Posterior vena cava (tissue), 2 donors: Measurements from ENCODE around the gene PRRG2. TPM values are rescaled to one million over a fixed set of nuclear protein-coding genes. Genes with fewer than 3 reads are reported as not detected.

Source experiments
- DNase-seq: peaks from one replicate; pipeline ENCODE4 v3.0.0-alpha.2; 2020; ENCODE audit warnings: low spot score
- intact Hi-C, 2 donors: fragments of 100-400 bp; cut with DNase I; formaldehyde crosslinking; loops; one replicate each; pipeline versions ENCODE4 v1.14.1 to v1.14.2; 2022 to 2023
- total RNA-seq, 2 donors: library from RNA; stranded (reverse); fragmentation: NEBNext Ultra II Directional; extraction: Animal tissue kit (Norgen Biotek cat#: 25700); gene quantifications; one replicate each; pipeline ENCODE4 v1.2.1, GENCODE V29; 2021
- donor health status: DM: yes; HTN: yes; CAD: no.
- donor health status: DM: yes; HTN: yes; CAD: no.

Gene PRRG2
- total RNA-seq, 2 donors from 2014 or later: 0.46 to 0.52 TPM

DNA sequence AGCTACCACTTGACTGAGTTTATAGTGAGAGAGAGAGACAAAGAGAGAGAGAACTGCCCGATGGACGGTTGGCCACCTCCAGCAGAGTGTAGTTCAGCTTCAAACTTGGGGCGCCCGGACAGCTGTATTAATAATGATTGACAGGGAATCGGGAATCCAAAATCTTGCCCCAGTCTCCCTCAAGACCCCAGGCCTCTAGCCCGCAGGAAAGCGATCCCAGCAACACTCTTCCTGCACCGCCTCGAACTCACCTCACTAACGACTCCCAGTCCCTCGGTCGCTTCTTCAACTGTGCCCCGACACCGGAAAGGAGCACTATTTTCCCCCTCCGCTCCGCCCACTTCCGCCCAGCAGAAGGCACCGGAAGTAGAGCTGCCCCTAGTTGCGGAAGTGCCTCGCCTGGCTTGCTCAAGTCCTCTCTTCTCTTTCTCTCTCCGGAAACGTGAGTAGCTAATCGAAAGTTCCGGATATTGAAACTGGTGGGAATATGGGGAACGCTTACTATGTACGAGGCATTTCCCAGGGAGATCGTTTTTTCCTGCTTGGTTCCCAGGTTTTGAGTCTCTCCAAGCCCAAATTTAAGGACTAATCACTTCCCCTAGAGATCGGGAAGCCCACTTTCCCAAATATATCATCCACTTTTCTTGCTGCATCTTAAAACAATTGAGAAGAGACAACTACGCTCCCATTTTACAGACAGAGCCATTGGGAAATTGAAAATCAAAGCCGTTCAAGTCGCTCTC is 681 bp upstream of the PRRG2 start, which contains the start of gene NOSIP:
Gene NOSIP (minus strand): TSS at position 293 of the 743 bp plus-strand sequence. CDS start 19,865 bp downstream, outside the sequence.
- peak; percentile 98 for DNase-seq
- intact Hi-C loops: no loop called here

DNA sequence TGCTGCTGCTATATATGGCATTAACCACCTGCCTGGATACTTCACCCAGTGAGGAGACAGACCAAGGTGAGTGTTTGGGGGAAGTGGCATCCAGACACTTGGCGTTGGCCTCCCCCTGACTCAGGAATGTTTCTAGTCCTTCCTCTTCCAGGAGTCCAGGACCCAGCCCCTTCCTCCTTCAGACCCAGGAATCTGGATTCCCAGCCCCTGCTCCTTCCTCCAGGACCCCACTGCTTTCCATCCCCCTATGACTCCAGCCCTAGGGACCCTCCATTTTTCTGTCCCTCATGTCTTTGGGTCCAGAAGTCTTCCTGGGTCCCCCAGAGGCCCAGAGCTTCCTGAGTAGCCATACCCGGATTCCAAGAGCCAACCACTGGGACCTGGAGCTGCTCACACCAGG is 2.1 kb downstream of the PRRG2 start:
- intact Hi-C loops: loop anchor here in 1 of 2 donors (1.0 kb wide), 1 partner anchor 41 kb away; no protein-coding TSS in a partner anchor
- no peak for DNase-seq

DNA sequence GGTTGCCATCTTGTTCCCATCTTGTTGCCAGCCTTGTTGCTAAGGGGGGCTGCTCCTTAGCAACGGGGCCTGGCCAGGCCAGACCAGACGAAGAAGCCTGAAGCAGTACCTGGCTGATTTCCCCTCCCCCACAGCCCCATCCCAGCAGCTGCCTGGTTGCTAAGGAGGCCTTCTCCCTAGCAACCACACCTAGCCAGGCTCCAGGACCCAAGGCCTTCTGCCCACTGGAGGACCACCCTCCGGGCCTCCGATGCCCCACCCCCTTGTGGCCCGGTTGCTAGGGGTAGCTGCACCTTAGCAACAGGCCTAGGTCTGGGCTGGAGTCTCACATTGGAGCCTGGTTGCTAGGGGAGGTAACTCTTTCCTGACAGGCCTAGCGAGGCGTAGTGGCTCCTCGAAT is 3.9 kb downstream of the PRRG2 start:
- DNase-seq: no peak
- intact Hi-C loops: loop anchor here in 1 of 2 donors (5.0 kb wide), 1 partner anchor 87 kb away; no protein-coding TSS in a partner anchor

DNA sequence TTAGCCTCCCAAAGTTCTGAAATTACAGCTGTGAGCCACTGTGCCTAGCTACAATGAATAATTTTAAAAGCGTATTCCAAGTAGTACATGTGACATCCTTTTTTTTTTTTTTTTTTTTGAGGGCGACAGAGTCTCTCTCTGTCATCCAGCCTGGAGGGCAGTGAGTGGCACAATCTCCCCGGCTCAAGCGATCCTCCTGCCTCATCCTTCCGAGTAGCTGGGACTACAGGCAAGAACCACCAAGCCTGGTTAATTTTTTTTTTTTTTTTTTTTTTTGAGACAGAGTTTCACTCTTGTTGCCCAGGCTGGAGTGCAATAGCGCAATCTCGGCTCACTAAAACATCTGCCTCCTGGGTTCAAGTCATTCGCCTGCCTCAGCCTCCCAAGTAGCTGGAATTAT is 6.1 kb downstream of the PRRG2 start:
- intact Hi-C loops: loop anchor here in 1 of 2 donors (5.0 kb wide), 1 partner anchor 85 kb away; no protein-coding TSS in a partner anchor
- DNase-seq: no peak

DNA sequence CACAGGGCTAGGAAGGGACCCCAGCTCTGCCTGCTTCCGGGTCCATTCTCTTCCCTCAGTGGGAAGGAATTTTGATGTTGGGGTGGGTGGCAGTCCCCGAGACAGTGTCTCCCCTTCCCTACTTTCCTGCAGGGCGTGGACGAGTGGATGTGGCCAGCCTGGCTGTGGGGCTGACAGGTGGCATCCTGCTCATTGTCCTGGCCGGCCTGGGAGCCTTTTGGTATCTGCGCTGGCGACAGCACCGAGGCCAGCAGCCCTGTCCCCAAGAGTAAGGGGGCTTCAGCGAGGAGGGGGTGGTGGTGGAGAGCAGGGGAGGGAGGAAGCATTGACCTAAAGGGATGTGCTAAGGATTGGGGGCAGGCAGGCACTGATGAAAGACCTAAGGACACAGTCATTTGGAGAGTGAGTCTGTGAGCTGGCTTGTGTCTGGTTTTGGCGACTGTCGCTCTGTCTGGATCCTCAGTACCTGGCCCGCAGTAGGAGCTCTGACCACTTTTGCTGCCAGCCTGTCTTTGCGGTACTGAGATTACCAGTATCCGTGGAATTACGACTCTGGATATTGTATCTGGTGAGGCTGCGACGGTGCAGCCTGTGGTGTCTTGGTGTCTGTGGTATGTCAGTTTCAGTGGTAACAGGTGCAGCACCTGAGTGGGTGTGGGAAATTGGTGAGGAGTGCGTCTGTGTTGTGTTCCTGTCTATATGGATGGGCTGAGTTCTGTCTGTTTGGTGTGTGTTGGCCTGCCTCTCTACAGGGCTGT is 7.4 kb downstream of the PRRG2 start:
- DNase-seq: no peak
- intact Hi-C loops: loop anchor here in 1 of 2 donors (5.0 kb wide), 1 partner anchor 84 kb away; no protein-coding TSS in a partner anchor

DNA sequence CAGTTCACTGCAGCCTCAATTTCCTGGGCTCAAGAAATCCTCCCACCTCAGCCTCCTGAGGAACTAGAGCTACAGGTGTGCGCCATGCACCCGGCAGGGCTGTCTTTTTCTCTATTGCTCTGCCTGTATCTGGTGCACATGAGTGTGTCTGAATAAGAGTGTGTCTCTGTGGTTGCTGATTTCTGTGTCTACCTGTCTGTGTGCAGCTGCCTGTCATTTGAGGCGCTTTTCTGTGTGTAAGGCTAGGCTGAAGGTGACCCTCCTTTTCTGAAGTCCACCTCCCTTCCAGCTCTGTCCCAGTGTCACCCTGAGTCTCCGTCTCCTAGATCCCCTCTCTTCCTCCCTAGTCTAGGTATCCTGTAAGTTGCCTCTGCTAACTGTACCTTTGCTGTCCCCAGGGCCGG is 8.4 kb downstream of the PRRG2 start:
- DNase-seq: no peak
- intact Hi-C loops: loop anchor here in 1 of 2 donors (5.0 kb wide), 1 partner anchor 83 kb away; no protein-coding TSS in a partner anchor

DNA sequence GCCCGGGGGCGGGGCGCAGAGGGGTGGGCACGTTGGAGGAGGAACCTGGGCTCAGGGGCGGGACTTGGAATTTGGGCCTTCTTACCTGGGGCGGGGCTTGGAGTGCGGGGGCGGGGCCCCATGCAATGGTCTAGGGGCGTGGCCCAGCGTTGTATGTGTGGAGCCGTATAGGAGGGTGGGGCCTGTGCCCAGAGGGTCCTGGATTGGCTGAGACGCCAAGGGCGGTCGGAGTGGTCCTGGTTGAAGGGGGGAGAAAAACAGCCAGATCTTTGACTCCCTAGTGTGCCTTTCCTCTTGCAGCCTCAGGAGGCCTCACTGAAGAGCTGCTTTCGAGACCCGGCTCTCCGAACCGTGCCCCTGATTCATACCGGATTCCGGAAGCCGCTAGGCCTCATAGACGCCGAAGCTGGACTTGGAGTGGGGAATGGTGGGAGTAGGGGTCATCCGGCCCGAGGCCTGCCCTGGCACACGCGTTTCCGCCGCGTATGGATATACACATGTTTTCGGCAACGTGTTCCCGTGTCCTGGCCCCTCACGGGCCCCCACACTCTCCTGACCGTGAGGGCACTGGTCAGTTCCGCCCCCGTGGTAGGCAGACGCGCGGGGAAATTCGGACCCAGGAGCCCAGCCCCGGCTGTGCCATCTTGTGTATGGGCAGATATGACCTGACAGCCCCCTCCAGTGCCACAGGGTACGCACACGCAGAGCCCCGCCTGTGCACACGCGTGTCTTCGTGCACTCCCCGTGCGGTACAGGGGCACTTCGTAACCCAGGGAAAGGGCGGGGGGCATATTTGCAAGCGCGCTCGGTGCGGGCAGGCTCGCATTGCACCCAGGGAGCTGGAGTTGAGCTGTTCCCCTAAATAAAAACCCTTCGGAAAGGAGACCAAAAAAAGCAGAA is 9.2 kb downstream of the PRRG2 start:
- peak; percentile 98 for DNase-seq
- intact Hi-C loops: loop anchor here (5.0 kb wide), 1 partner anchor 47 kb away; no protein-coding TSS in a partner anchor

DNA sequence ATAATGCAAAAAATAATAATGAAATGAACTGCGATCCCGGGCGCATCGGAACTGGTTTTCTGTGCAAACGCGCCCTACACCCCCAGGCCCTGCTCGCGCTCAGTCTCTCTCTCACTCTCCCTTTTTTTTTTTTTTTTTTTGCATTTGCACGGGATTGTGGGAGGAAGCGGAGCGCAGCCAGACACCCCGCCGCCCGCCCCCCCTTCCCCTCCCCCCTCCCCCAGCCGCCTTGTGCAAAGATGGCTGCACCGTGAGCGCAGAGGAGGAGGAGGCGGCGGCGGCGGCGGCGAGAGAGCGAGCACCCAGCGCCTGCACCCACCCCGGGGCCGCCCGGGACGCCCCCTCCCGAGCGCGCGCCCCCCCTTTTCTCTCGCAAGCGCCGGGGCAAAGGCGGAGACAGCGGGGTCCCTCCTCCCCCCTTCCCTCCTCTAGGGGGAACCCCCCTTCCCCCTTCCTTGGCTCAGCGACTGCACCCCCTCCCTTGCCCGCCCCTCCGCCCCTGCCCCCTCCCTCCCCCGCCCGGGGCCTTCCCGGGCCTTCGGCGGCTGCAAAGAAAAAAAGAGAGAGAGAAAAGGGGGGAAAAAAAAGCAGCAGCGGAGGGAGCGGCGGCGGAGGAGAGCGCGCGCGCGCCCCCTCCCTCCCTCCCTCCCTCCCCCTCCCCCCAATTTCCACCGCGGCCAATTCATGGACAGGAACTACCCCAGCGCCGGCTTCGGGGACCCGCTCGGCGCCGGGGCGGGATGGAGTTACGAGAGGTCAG is 10.0 kb downstream of the PRRG2 start, which contains the start of gene PRR12:
Gene PRR12 (plus strand): TSS at position 212 of the 760 bp plus-strand sequence. CDS start 473 bp downstream, at position 685.
- no peak for DNase-seq
- intact Hi-C loops: loop anchor here (5.0 kb wide), 1 partner anchor 46 kb away; no protein-coding TSS in a partner anchor

DNA sequence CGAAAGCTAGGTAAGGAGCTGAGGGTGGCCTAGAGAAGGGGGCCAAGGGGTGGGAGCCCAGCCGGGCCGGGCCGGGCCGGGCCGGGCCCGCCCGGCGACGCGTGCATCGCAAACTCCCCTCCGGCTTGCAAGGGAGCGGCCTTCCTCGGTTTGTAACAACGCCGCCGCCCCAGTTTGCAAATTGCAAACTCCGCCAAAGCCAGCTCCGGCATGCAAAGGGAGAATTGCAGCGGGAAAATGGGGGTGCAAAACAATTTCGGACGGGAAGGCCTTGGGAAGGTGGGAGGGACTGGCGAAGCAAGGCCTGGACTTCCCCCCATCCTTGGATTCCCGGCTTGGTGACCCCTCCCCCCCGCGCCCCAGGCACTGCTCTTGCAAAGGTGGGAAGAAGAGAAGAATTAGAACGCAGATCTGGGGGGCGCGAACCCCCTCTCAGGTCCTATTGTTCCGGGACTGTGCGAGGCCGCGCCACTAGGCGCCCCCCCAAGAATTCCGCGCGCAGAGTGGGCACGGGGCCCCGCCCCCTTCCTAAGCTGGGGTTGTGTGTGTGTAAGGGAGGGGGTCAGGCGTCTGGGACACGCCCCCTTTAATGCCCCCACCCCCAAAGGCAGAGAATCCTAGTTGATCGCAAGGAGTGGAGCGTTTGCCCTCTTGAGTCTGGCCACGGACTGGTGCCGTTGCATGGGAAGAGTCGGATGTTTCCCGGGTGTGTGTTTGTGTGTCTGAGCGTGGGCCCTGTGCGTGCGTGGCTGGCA is 10.8 kb downstream of the PRRG2 start:
- intact Hi-C loops: loop anchor here (5.0 kb wide), 1 partner anchor 45 kb away; no protein-coding TSS in a partner anchor
- DNase-seq: no peak

DNA sequence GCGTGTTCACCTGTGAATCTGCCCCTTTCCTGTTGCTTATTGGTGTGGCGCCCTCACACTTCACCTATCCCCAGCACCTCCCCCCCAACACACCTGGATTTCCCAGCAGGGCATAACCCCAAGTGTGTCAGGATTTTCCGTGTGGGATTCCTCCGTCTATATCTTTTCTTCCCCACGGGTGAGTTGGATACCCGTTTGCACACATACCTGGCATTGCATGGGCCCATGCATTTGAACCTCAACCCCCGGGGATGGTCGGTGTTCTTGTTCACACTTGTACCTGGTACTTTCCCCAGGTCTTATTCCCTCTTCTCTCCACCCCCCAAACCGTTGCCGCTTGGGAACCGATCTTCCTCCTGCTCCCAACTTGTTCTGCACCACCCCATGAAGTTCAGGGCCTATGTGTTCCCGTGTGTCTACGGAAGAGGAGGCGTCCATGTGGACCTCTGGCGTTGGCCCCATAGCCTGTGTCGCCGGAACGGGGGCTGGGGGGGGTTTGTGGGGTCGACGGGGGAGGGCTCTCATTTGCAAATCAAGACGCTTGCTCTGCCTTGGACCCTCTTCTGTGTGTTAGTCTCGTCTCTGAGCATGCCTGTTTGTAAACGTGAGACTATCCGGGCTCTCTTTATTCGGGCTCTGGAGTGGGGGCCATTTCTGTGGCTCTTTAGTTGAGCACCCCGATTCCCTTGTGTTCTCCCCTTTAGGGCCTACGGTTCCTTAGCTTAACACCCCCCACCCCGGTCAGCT is 11.5 kb downstream of the PRRG2 start:
- intact Hi-C loops: loop anchor here (5.0 kb wide), 1 partner anchor 45 kb away; no protein-coding TSS in a partner anchor
- no peak for DNase-seq

DNA sequence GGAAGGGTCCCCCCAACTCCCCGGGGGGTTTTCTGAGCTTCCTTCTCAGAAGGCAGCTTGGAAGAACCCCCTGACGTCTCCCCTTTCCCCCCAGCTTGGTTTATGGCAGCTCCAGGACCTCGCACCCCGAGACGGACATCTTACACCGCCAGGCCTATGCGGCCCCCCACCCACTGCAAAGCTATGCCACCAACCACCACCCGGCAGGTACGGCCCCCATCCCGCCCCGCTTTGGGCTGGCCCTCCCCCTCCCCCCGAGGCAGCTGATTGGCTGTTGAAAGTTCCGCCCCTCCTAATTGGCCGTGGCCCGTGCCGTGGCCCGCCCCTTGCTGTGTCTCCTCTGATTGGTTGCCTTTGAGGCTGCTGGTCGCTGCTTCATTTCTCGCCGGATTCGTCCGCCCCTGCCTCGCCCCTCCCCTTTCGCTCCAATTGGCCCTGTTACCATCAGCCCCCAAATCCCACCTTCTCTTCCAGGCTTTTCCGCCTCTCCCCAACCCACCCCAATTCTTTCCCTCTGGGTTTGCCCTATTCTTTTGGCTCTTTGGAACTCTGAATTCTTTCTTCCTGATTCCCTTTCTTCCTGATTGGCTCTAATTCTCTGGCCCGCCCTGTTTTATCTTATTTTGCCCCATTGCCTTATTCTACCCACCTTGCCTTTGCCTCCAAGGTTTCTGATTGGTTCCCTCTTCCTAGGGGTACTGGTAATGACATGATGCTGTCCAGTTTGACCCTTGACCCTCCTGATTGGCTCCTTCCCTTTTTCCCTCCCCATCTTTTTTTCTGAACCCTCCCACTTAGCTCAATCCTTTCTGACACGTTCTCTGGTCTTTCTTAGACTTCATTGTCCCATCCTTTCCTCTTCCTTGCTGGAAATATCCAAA is 12.4 kb downstream of the PRRG2 start:
- intact Hi-C loops: loop anchor here (5.0 kb wide), 1 partner anchor 44 kb away; no protein-coding TSS in a partner anchor
- DNase-seq: peak; percentile 98

DNA sequence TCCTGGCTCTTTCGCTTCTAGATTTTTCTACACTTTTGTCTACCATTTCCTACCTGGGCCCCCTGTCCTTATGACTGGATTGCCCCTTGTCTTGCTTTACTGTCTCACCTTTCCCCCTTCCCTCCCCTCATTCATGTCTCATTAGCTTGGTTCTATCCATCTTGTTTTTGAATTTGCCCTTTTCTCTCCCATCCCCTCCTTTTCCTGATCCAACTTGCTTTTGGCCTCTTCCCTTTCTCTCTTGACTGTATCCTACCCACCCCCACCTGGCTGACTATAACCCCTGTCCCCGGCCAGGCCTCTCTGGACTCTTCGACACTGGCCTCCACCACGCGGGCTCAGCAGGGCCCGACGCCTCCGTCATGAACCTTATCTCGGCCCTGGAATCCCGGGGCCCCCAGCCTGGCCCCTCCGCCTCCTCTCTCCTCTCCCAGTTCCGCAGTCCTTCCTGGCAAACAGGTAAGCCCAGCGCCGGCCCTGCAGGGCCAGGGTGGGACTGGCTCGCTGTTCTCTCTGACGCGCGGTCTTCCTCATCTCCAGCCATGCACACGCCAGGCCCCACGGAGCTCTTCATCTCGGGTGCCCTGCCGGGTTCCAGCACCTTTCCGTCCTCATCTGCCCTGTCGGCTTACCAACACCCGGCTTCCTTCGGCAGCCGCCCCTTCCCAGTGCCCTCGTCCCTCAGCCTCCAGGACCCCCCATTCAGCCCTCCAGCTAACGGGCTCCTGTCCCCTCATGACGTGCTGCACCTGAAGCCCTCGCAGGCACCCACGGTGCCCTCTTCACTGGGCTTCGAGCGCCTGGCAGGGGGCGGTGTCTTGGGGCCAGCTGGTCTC is 13.3 kb downstream of the PRRG2 start:
- intact Hi-C loops: loop anchor here (5.0 kb wide), 1 partner anchor 43 kb away; no protein-coding TSS in a partner anchor
- no peak for DNase-seq

DNA sequence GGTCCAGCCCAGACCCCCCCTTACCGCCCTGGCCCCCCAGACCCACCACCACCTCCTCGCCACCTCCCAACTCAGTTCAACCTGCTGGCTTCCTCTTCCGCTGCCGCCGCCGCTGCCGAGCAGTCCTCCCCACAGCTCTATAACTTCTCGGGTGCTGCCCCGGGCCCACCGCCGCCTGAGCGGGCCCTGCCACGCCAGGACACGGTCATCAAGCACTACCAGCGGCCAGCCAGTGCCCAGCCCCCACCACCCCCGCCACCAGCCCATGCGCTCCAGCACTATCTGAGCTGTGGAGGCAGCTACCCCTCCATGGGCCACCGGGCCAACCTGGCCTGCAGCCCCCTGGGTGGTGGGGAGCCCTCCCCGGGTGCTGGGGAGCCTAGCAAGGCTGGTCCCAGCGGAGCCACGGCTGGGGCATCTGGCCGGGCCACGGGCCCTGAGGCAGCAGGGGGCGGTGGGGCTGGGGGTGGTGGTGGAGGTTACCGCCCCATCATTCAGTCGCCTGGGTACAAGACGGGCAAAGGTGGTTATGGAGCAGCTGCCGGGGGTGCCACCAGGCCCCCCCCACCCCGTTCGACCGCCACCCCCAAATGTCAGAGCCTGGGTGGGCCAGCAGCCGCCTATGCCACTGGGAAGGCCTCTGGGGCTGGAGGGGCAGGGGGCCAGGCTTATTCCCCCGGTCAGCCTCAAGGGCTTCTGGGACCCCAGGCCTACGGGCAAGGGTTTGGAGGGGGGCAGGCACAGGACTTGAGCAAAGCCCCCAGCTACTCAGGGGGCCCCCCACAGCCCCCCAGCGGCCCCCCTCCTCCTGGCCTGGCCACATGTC is 14.1 kb downstream of the PRRG2 start:
- DNase-seq: no peak
- intact Hi-C loops: loop anchor here (5.0 kb wide), 1 partner anchor 42 kb away; no protein-coding TSS in a partner anchor
